Lung (tissue), 12 donors: ENCODE data around the gene MED31. TPM values are rescaled to one million over a fixed set of nuclear protein-coding genes. Genes with fewer than 3 reads are reported as not detected.
"Not testable (repeated sequence)": the region's sequence is repeated elsewhere in the genome, so short reads cannot be mapped to it uniquely, and the experiment has no call there.

Source experiments
- ATAC-seq: fragments of 200-7000 bp; cut with Tn5 transposase; one replicate; pipeline ENCODE4 v1.9.1; 2020; ENCODE audit warnings: moderate number of reproducible peaks; ENCODE audit not compliant: insufficient read depth, low FRiP score
- DNase-seq, 3 donors: peaks; one replicate each; pipeline ENCODE4 v3.0.0-alpha.2; 2013 to 2017
- H3K27ac ChIP-seq, 2 donors: one replicate each; pipeline ENCODE4 v1.5.1; 2013; ENCODE audit warnings: mild to moderate bottlenecking in 2 of 2, moderate library complexity in 2 of 2, control low read depth in 1 of 2, inconsistent platforms in 1 of 2, low read depth in 1 of 2, low read length in 1 of 2
- H3K27me3 ChIP-seq, 3 donors: one replicate each; pipeline ENCODE4 v1.5.1; 2013; ENCODE audit warnings: low read length in 2 of 3; ENCODE audit not compliant: control insufficient read depth in 3 of 3, insufficient read depth in 3 of 3
- H3K36me3 ChIP-seq, 4 donors: one replicate each; pipeline ENCODE4 v1.5.1; 2013; ENCODE audit warnings: low read length in 4 of 4, mild to moderate bottlenecking in 1 of 4, moderate library complexity in 1 of 4; ENCODE audit not compliant: control insufficient read depth in 4 of 4, insufficient read depth in 4 of 4
- H3K4me1 ChIP-seq, 5 donors: one replicate each; pipeline ENCODE4 v1.5.1; 2013; ENCODE audit warnings: low read length in 5 of 5, mild to moderate bottlenecking in 2 of 5, moderate library complexity in 1 of 5; ENCODE audit not compliant: control insufficient read depth in 5 of 5, insufficient read depth in 5 of 5
- H3K4me3 ChIP-seq: one replicate; pipeline ENCODE4 v1.5.1; 2013; ENCODE audit warnings: mild to moderate bottlenecking, control low read depth, moderate library complexity
- H3K9ac ChIP-seq, 2 donors: one replicate each; pipeline ENCODE4 v1.5.1; 2013; ENCODE audit warnings: low read length in 2 of 2, control low read depth in 1 of 2; ENCODE audit not compliant: insufficient read depth in 1 of 2
- H3K9me3 ChIP-seq, 4 donors: one replicate each; pipeline ENCODE4 v1.5.1; 2013; ENCODE audit warnings: low read length in 3 of 4, mild to moderate bottlenecking in 1 of 4, moderate library complexity in 1 of 4; ENCODE audit not compliant: control insufficient read depth in 4 of 4, insufficient read depth in 3 of 4
- WGBS, 2 donors: extraction: QIAGEN DNeasy Blood & Tissue Kit; methylation state at CpG; one replicate each; pipeline ENCODE4 v1.1.7; 2013; 5-methylcytosine and 5-hydroxymethylcytosine counted together
- polyA plus RNA-seq, 2 donors: library from polyadenylated mRNA; stranded (reverse); fragments of 200-250 nt; gene quantifications; one replicate each; pipeline ENCODE4 v1.2.1, GENCODE V29; 2013
- total RNA-seq, 2 donors: library from RNA; depleted of rRNA in 1 of 2; stranded (reverse); fragments of >200 nt in 1 of 2; gene quantifications; one replicate each; pipeline ENCODE4 v1.2.1, GENCODE V29; 2014 to 2021
- TF ChIP-seq, protein P1 (sequence below): IDR thresholded peaks from 2 replicates; pipeline ENCODE4 v1.5.1; 2012; ENCODE audit warnings: mild to moderate bottlenecking; ENCODE audit errors: control extremely low read depth, extremely low read depth
- donor health status: control.
- donor health status: control.
- donor health status: Bipolar disorder and iron deficiency.
- donor health status: healthy.
- donor health status: DM: yes; HTN: yes; CAD: no.

MED31 gene
- total and polyA plus RNA-seq, 4 donors: 16.6 to 27.7 (median 19.2) TPM

DNA sequence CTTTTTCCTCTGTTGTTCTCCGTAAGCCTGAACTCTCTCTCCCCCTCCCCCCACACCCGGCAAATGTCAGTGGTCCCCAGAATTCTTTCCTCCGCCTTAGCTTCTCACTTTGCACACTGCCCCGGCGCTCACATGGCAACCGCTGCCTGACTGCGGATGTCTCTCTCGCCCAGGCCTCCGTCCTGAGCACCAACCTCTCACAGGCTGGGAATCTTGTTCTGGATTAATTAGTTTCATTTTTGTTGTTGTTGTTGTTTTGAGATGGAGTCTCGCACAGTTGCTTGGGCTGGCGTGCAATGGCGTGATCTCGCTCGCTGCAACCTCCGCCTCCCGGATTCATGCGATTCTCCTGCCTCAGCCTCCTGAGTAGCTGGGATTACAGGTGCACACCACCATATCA, 16.8 kb upstream of the MED31 start:
- H3K9me3 ChIP-seq: no peaks in the 10 kb centered on the region
- no peaks in the 10 kb centered on the region for H3K36me3 ChIP-seq
- WGBS, 2 donors: 81 to 92% methylated on average over 17 of the region's 17 CpGs
- no peak for DNase-seq
- no peak for ATAC-seq
- H3K27me3 ChIP-seq: peaks cover 0 to 7% (median 4%) of the 10 kb centered on the region in 3 donors
- no peaks in the 10 kb centered on the region for H3K4me1 ChIP-seq
- no peak overlapping the region for H3K27ac ChIP-seq
- TF ChIP-seq, protein P1, sequence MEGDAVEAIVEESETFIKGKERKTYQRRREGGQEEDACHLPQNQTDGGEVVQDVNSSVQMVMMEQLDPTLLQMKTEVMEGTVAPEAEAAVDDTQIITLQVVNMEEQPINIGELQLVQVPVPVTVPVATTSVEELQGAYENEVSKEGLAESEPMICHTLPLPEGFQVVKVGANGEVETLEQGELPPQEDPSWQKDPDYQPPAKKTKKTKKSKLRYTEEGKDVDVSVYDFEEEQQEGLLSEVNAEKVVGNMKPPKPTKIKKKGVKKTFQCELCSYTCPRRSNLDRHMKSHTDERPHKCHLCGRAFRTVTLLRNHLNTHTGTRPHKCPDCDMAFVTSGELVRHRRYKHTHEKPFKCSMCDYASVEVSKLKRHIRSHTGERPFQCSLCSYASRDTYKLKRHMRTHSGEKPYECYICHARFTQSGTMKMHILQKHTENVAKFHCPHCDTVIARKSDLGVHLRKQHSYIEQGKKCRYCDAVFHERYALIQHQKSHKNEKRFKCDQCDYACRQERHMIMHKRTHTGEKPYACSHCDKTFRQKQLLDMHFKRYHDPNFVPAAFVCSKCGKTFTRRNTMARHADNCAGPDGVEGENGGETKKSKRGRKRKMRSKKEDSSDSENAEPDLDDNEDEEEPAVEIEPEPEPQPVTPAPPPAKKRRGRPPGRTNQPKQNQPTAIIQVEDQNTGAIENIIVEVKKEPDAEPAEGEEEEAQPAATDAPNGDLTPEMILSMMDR: no peak
- no peak overlapping the region for H3K9ac ChIP-seq
- no peak overlapping the region for H3K4me3 ChIP-seq

DNA sequence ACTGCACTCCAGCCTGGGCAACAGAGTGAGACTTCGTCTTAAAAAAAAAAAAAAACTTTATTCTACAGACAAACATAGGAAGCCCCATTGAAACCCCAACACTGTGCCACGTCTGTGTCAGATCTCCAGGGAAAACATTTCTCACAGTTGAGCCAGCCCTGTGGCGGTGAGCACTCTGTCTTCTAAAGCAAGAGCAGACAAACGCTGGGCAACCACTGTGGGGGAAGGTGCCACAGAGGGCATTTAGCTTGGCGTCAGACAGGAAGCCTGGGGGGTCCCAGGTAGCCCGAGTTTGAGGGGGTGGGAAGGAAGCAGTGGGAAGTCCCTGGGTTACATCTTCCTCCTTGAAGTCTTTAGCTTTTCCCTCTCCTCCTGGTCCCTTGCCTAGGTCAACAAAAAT, 16.1 kb upstream of the MED31 start:
- no peak overlapping the region for H3K27ac ChIP-seq
- H3K9ac ChIP-seq: no peak overlapping the region
- H3K4me3 ChIP-seq: no peak overlapping the region
- H3K27me3 ChIP-seq: peaks cover 0 to 7% (median 4%) of the 10 kb centered on the region in 3 donors
- DNase-seq (no peak), ATAC-seq (no peak)
- no peaks in the 10 kb centered on the region for H3K9me3 ChIP-seq
- TF ChIP-seq, protein P1: no peak
- H3K36me3 ChIP-seq: no peaks in the 10 kb centered on the region
- H3K4me1 ChIP-seq: no peaks in the 10 kb centered on the region
- 43 to 47% methylated on average over 5 to 6 of the region's 6 CpGs for WGBS, 2 donors

DNA sequence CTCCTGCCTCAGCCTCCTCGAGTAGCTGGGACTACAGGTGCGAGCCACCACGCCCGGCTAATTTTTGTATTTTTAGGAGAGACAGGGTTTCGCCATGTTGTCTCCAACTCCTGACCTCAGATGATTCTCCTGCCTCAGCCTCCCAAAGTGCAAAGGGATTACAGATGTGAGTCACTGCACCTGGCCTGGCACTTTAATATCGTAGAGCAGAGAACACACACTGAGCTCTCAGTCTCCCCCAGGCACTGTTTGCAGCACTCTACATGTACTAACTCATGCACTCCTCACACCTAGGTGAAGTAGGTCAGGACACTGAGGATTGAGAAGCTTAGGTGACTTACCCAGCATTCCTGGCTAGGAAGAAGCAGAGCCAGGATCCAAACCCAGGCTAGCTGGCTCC, 15.2 kb upstream of the MED31 start:
- no peak for DNase-seq
- no peaks in the 10 kb centered on the region for H3K9me3 ChIP-seq
- H3K27me3 ChIP-seq: peaks cover 0 to 7% (median 4%) of the 10 kb centered on the region in 3 donors
- H3K27ac ChIP-seq: no peak overlapping the region
- ATAC-seq: no peak
- no peaks in the 10 kb centered on the region for H3K36me3 ChIP-seq
- no peak overlapping the region for H3K4me3 ChIP-seq
- TF ChIP-seq, protein P1: no peak
- no peaks in the 10 kb centered on the region for H3K4me1 ChIP-seq
- H3K9ac ChIP-seq: no peak overlapping the region
- 94 to 95% methylated on average over 6 of the region's 6 CpGs for WGBS, 2 donors

DNA sequence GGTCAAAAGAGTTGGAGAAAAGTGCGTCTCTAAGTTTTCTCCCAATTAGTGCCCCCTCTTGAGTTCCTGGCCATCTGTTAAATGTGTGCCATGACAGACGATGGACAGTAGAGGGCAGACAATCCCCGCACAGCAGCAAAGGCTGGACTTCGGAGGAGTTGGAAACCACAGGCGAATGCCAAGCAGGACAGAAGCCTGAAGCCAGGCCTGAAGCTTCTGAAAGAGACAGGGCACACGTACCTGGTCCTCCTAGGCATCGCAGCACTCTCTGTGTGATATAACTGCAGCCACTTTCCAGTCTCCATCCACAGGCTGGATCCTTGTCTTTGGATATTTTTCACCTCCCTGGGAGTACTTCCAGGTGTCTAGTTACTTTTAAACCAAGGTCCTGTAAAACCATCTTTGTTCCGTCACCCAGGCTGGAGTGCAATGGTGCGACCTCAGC, 14.7 kb upstream of the MED31 start:
- TF ChIP-seq, protein P1: peak; percentile 88
- WGBS, 2 donors: 19 to 23% methylated on average over 9 of the region's 9 CpGs
- H3K4me1 ChIP-seq: no peaks in the 10 kb centered on the region
- H3K4me3 ChIP-seq: no peak overlapping the region
- no peaks in the 10 kb centered on the region for H3K9me3 ChIP-seq
- peak; percentile 83 to 90 (median 85) for DNase-seq
- ATAC-seq: peak; percentile 90
- no peak overlapping the region for H3K27ac ChIP-seq
- H3K9ac ChIP-seq: no peak overlapping the region
- H3K27me3 ChIP-seq: peaks cover 0 to 7% (median 4%) of the 10 kb centered on the region in 3 donors
- H3K36me3 ChIP-seq: no peaks in the 10 kb centered on the region

DNA sequence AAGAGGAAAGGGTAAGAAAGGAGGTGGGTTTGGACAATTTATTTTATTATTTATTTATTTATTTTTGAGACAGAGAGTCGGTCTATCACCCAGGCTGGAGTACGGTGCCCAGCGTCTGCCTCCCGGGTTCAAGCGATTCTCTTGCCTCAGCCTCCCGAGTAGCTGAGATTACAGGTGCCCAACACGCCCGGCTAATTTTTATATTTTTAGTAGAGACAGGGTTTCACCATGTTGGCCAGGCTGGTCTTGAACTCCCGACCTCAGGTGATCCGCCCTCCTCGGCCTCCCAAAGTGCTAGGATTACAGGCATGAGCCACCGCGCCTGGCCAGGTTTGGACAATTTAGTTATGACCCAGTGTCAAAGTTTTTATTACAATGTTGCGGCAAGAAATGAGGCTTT, 11.8 kb upstream of the MED31 start:
- not testable (repeated sequence) for DNase-seq, ATAC-seq
- 92 to 93% methylated on average over 14 of the region's 14 CpGs for WGBS, 2 donors

More for the DNA sequence above, 11.8 kb upstream of the MED31 start:
- not testable (repeated sequence) for H3K4me1 ChIP-seq, H3K27ac ChIP-seq, H3K9ac ChIP-seq, H3K4me3 ChIP-seq, H3K9me3 ChIP-seq, H3K36me3 ChIP-seq, H3K27me3 ChIP-seq
